Measurements from ENCODE around the gene PPP1R10. TPM values are rescaled to one million over a fixed set of nuclear protein-coding genes. Genes with fewer than 3 reads are reported as not detected.

The PPP1R10 gene
- total RNA-seq, 2 experiments from 2014 or later = 92.2 to 95.3 TPM

- H3K27me3 ChIP-seq (ENCODE audit: control insufficient read depth in 1 of 2, insufficient read depth in 2 of 2, low read length in 2 of 2) = no peaks in the 10 kb centered on the region
- DNase-seq = peak in 3 of 14 experiments; percentile 39 to 56 (median 54)
- Mint-ChIP-seq H3K27me3 (no peaks in the 10 kb centered on the region), H3K36me3 (ENCODE audit: low read depth) (peaks cover 34% of the 10 kb centered on the region), H3K4me1 (ENCODE audit: low read depth) (peaks cover 39% of the 10 kb centered on the region), H3K4me3 (peak overlapping the region; percentile 66), H3K9me3 (no peaks in the 10 kb centered on the region), H3K27ac (peak overlapping the region; percentile 58)
- peaks cover 27% of the 10 kb centered on the region for H3K4me1 ChIP-seq (ENCODE audit: insufficient read depth, low read length)
- H3K27ac ChIP-seq (ENCODE audit: low read depth in 1 of 2, low read length in 2 of 2) = no peak overlapping the region
- ChIA-PET CTCF (no interaction called here), POLR2A (interaction anchor here (3.6 kb wide), 1 partner anchor 46 kb away, joined by 16 read pairs; no protein-coding TSS in a partner anchor)
- intact Hi-C loops (cut with DNase I, micrococcal nuclease) = no loop called here
- ATAC-seq (ENCODE audit: poor library complexity) = no peak
- H3K4me3 ChIP-seq (ENCODE audit: low read length) = no peak overlapping the region
- no peak for TF ChIP-seq CTCF (IDR thresholded peaks at IDR 0.05)
- peaks cover 2% of the 10 kb centered on the region for H3K36me3 ChIP-seq (ENCODE audit: insufficient read depth, low read length)
- H3K9me3 ChIP-seq (ENCODE audit: control insufficient read depth in 1 of 2, insufficient read depth in 1 of 2, low read length in 2 of 2) = no peaks in the 10 kb centered on the region
Observed at GRCh38 chr6:30568245-30568644, 48.8 kb downstream of the PPP1R10 start.

- Mint-ChIP-seq H3K27ac (no peak overlapping the region), H3K9me3 (no peaks in the 10 kb centered on the region), H3K36me3 (ENCODE audit: low read depth) (peaks cover 28% of the 10 kb centered on the region), H3K27me3 (no peaks in the 10 kb centered on the region), H3K4me1 (ENCODE audit: low read depth) (peaks cover 22% of the 10 kb centered on the region), H3K4me3 (no peak overlapping the region)
- Histone ChIP-seq H3K9me3 (ENCODE audit: control insufficient read depth in 1 of 2, insufficient read depth in 1 of 2, low read length in 2 of 2) (no peaks in the 10 kb centered on the region), H3K36me3 (ENCODE audit: insufficient read depth, low read length) (peaks cover 20% of the 10 kb centered on the region), H3K4me3 (ENCODE audit: low read length) (no peak overlapping the region), H3K27me3 (ENCODE audit: control insufficient read depth in 1 of 2, insufficient read depth in 2 of 2, low read length in 2 of 2) (no peaks in the 10 kb centered on the region), H3K4me1 (ENCODE audit: insufficient read depth, low read length) (peaks cover 9% of the 10 kb centered on the region), H3K27ac (ENCODE audit: low read depth in 1 of 2, low read length in 2 of 2) (no peak overlapping the region)
- intact Hi-C loops (cut with DNase I, micrococcal nuclease) = no loop called here
- ATAC-seq (ENCODE audit: poor library complexity) = no peak
- no peak for DNase-seq
- ChIA-PET CTCF (interaction anchor here (0.7 to 2.5 kb wide), 2 partner anchors 21 to 156 kb away, joined by 3 to 9 read pairs; no protein-coding TSS in a partner anchor), POLR2A (interaction anchor here (0.6 to 3.6 kb wide), 5 partner anchors 8 to 49 kb away, joined by 3 to 16 read pairs (median 4); partner anchors contain the start of gene PRR3)
- no peak for TF ChIP-seq CTCF (IDR thresholded peaks at IDR 0.05)
Observed at GRCh38 chr6:30565772-30566171, 51.3 kb downstream of the PPP1R10 start.

- no peaks in the 10 kb centered on the region for H3K9me3 ChIP-seq (ENCODE audit: control insufficient read depth in 1 of 2, insufficient read depth in 1 of 2, low read length in 2 of 2)
- ChIA-PET POLR2A (interaction anchor here (1.8 to 1.9 kb wide), 2 partner anchors 34 to 50 kb away, joined by 5 to 6 read pairs; no protein-coding TSS in a partner anchor), CTCF (interaction anchor here (1.1 to 1.4 kb wide), 2 partner anchors 22 to 33 kb away, joined by 3 to 7 read pairs; no protein-coding TSS in a partner anchor)
- DNase-seq = no peak
- H3K27me3 ChIP-seq (ENCODE audit: control insufficient read depth in 1 of 2, insufficient read depth in 2 of 2, low read length in 2 of 2) = no peaks in the 10 kb centered on the region
- peaks cover 20% of the 10 kb centered on the region for H3K36me3 ChIP-seq (ENCODE audit: insufficient read depth, low read length)
- H3K27me3 Mint-ChIP-seq = no peaks in the 10 kb centered on the region
- H3K27ac ChIP-seq (ENCODE audit: low read depth in 1 of 2, low read length in 2 of 2) = no peak overlapping the region
- H3K4me3 Mint-ChIP-seq = no peak overlapping the region
- peaks cover 29% of the 10 kb centered on the region for H3K36me3 Mint-ChIP-seq (ENCODE audit: low read depth)
- no peak for ATAC-seq (ENCODE audit: poor library complexity)
- H3K4me1 ChIP-seq (ENCODE audit: insufficient read depth, low read length) = no peaks in the 10 kb centered on the region
- intact Hi-C loops (cut with DNase I, micrococcal nuclease) = no loop called here
- no peaks in the 10 kb centered on the region for H3K9me3 Mint-ChIP-seq
- TF ChIP-seq CTCF (IDR thresholded peaks at IDR 0.05) = no peak
- H3K4me1 Mint-ChIP-seq (ENCODE audit: low read depth) = peaks cover 14% of the 10 kb centered on the region
- peak overlapping the region; percentile 34 for H3K27ac Mint-ChIP-seq
- H3K4me3 ChIP-seq (ENCODE audit: low read length) = no peak overlapping the region
Observed at GRCh38 chr6:30564114-30564513, 52.9 kb downstream of the PPP1R10 start.

Measured in CD4-positive, alpha-beta T cell (primary cell).